Stimulated activated CD4-positive, alpha-beta T cell treated with anti-CD3 and anti-CD28 coated beads, TNF-alpha, amount 100 ng/mL, for 24 hours (primary cell): ENCODE measurements around the gene ZNF556.

ENCODE experiments used
- DNase-seq, 3 experiments: peaks; one replicate each; pipeline ENCODE4 v3.0.0-alpha.2; 2020; ENCODE audit warnings: low read depth in 3 of 3

ZNF556 gene

DNA sequence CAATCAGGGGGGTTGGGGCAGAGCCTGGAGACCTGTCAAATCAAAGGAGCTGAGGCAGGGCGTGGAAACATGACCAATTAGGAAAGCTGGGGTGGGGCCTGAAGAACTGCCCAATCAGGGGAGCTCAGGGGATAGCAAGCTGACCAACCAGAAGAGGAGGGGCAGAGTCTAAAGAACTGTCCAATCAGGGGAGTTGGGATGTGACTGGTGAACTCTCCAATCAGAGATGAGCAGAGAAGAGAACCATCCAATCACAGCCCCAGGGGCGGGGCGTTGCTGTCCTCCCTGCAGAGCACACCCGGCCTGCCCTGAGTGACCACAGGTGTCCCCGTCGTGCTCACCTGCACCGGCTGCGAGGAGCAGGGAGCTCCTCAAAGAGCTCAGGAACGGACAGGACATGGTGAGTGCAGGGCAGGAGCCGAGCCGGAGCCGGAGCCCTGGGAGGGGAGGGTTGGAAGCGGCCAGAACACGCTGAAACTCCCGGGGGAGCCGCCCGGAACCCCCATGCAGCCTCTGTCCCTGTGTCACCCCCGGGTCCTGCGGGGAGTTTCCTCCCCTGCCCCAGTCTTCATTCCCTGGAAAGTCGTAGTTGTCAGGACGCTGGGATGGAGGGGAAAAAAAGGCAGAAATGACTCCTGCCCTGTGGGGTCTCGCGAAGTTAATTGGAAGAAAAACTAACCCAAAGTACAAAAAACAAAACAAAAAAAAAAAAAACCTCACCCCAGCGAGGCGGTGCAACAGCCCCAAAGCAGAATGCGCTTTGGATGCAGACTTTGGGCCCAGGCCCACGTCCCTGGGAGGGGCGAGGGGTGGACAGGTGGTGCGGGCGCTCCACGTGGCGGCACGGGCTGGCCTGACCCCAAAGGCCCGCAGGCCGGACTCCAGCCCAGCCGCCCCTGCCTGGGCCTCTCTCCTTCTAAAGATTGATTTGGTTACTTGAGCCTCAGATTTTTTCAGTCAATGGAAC is at the start of gene ZNF556:
Gene ZNF556 (plus strand): TSS at position 311 of the 967 bp plus-strand sequence. CDS start 87 bp downstream, at position 398.
- no peak for DNase-seq

DNA sequence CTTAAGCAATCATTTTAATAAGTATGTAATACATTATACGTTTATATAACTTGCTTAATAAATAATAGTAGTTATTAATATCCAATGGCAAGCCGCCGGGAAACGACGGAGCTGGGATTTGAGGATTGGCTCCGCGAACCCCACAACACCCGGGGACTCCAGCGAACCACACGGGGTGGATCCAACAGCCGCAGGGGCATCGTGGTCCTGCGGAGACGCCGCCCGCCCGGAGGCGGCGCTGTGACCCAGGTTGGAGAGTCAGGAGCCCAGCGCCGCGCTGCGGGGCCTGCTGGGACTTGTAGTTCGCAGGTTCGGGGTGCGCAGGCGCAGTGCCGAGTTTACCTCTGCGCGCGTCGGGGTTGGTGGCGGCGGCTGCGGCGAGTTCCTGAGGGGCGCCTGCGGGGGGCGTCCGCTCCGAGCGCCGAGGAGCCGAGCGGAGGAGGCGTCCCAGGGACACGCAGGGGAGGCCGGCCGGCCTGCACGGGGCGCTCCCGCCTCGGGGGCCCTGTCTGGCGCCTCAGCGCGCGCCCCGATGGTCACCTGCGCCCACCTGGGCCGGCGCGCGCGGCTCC is 47.5 kb upstream of the ZNF556 start, which contains the start of gene ZNF554:
Gene ZNF554 (plus strand): TSS at position 329 of the 572 bp plus-strand sequence. CDS start 204 bp downstream, at position 533.
- peak; percentile 96 to 97 (median 97) for DNase-seq

DNA sequence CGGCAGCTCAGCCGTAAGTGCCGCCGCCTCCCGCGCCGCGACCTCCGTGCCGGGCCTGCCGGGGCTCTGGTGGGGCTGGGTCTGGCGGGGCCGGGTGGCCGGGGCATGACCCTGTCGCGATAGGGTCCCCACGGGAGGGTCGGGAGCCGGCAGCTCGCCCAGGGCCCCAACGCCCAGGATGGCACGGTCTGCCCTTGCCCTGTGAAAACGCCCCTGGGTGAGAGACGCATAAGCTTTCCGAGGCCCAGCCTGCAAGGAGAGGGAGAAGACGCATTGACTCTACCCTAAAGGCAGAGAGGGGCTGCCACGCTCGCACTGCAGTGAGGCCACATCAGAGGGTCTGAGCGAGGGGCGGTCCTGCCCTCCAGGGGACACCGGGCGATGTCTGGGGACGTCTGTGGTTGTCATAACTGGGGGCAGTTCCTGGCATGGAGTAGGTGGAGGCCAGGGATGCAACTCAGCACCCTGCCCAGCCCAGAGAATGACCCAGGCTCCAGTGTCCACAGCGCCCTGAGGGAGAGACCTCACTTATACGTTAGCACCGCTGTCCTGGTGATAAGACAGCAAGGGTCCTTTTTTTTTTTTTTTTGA is 46.9 kb upstream of the ZNF556 start:
- DNase-seq, result no peak

DNA sequence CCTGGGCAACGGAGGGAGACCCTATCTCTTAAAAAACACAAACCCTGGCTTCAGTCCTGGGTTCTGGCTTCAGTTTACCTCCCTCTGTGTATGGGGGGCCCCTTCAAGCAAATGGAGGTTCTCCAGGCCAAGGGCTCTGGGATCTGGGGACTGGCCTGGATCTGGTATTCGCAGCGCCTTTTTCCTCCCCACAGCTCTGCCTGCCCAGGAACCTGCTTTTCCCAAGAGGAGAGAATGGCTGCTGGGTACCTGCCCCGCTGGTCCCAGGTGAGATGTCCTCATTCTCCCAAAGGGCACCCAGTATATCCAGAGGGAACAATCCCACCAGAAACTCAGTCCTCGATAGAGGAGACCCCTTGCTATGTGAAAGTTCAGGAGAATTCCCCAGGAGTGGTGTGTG is 44.3 kb upstream of the ZNF556 start:
- DNase-seq, result no peak

DNA sequence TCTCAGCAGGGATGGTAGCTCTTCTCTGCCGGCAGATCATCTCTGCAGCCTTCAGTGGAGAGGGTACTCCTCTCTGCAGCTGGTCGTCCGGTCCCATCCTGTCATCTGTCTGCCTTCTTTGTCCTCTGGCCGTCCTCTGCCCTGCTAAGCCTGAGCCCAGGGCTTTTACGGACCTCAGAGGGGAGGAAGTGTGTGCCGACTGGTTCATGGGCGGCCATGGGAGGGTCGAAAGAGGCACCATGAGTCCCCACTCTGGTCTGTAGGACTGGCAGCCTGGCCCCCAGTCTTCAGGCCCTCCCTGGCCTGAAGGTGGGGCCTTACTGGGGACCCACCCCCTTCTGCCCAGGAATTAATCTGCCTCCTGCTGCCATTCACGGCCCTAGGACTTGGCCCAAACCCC is 43.5 kb upstream of the ZNF556 start:
- DNase-seq, result no peak

DNA sequence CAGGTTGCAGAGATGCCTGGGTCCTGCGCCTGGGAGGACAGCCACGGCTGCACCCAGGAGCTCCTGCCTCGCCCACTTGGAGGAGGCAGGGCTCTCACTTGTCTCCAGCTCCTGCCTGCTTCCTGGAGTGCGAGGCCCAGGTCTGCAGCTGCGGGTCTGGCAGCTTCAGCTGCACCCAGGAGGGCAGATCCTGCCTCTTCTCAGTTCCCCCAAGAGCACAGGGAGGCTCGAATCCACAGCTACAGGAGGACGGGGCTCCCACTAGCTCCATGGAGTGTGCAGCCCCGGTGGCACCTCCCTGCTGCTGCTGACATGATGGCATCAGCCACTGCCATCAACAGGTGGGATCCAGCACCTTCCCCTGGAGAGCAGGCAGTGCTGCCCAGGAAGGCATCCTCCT is 43.0 kb upstream of the ZNF556 start:
- no peak for DNase-seq

DNA sequence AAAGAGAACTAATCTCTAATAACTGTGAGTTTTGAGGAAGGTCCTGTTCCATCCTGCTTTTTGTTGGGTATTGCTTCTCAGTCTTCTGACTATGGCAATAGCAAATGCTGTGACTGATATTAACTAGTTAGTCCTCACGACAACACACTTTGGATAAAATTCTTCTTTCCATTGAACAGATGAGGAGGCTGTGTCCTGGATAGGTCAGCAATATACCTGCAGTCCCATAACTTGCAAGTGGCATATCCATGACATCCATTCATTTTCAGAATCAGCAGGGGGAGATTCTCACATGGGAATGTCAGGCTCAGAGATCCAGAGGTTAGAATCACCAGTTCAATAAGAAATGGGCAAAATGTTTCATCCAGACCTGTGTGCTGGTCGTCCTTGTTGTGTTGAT is 40.1 kb upstream of the ZNF556 start:
- DNase-seq, result no peak

DNA sequence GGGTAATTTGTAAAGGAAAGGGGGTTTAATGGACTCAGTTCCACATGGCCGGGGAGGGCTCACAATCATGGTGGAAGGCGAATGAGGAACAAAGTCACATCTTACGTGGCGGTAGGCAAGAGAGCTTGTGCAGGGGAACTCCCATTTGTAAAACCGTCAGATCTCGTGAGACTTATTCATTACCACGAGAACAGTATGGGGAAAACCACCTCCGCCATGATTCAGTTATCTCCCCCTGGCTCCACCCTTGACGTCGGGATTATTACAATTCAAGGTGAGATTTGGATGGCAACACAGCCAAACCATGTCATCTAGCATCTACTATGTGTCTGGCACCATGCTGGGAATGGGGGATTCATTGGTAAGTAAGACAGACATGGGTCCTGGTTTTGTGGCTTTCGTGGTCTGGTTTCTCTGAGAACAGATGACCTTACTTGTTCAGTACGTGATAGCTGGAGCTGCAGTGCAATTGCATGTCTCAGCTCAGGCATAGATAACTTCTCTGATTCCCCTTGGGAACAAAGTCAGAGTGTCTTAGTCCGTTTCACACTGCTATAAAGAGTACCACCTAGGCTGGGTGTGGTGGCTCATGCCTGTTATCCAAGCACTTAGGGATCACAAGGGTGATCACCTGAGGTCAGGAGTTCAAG is 39.2 kb upstream of the ZNF556 start:
- no peak for DNase-seq

DNA sequence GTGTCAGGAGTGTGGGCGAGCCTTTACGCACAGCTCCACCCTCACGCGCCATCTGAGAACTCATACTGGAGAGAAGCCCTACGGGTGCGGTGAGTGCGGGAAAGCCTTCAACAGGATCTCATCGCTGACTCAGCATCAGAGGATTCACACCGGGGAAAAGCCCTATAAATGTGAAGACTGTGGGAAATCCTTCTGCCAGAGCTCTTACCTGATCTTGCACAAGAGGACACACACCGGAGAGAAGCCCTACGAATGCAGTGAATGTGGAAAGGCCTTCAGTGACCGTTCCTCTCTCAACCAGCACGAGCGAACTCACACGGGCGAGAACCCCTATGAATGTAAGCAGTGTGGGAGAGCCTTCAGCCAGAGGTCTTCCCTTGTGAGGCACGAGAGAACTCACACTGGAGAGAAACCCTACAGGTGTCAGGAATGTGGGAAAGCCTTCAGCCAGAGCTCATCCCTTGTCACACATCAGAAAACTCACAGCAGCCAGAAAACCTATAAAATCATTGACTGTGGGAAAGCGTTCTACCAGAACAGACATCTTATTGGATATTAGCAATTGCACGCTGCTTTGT is 32.8 kb upstream of the ZNF556 start:
- no peak for DNase-seq

DNA sequence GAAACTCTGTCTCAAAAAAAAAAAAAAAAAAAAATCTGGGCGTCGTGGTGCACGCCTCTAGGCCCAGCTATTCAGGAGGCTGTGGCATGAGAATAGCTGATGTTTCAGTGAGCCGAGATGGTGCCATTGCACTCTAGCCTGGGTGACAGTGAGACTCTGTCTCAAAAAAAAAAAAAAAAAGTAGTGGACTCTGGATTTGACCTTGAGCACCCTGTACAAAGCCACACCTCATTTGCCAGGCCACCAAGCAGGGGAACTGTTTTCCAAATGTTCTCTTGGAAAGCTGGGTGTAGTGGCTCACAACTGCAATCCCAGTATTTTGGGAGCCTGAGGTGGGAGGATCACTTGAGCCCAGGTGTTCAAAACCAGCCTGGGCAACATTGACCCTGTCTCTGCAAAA is 29.7 kb upstream of the ZNF556 start:
- DNase-seq, result no peak

DNA sequence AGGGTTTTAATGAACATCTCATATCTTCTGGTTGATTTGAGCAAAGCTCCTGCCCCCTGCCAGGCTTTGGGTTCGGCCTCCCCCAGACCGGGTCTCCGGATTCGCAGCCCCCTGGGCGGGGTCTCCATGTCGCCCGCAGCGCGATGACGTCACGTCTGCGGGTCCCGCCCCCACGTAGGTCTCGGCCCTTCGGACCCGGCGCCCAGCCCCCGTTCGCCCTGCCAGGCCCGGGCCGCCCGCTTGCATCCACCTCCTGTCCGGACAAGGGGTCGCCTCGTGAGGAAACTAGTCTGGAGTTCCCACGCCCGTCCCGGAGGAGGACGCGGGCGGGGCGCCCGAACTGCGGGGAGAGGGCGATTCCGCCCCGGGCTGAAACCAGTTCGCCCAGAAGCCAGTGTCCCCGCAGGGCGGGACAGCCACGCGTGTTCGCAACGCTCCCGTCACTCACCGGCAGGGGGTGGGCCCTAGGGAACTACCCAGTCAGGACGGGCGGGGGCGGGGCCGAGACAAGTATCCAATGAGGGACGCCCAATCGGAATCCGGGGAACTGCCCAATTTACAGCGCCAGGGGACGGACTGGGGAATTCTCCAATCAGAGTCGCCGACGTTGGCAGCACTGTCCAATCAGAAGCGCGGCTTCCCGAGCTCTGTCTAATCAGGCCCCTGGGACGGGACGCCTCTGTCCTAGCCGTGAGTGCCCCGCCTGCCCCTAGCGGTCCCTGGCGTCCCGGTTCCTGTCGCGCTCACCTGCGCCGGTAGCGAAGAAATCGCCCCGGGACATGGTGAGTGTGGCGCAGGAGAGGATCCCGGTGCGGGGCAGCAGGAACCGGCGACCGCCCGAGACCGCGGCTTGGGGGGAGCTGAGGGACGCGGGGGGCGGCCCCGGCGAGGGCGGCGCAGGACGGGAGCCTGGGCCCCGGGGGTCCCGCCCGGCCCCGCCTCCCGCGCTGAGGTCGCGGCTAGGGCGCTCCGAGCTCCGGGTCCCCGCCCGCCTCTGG is 26.0 kb upstream of the ZNF556 start, which contains the start of gene ZNF555:
Gene ZNF555 (plus strand): TSS at position 682 of the 998 bp plus-strand sequence. CDS start 98 bp downstream, at position 780.
- DNase-seq, result peak; percentile 95 to 98 (median 97)

DNA sequence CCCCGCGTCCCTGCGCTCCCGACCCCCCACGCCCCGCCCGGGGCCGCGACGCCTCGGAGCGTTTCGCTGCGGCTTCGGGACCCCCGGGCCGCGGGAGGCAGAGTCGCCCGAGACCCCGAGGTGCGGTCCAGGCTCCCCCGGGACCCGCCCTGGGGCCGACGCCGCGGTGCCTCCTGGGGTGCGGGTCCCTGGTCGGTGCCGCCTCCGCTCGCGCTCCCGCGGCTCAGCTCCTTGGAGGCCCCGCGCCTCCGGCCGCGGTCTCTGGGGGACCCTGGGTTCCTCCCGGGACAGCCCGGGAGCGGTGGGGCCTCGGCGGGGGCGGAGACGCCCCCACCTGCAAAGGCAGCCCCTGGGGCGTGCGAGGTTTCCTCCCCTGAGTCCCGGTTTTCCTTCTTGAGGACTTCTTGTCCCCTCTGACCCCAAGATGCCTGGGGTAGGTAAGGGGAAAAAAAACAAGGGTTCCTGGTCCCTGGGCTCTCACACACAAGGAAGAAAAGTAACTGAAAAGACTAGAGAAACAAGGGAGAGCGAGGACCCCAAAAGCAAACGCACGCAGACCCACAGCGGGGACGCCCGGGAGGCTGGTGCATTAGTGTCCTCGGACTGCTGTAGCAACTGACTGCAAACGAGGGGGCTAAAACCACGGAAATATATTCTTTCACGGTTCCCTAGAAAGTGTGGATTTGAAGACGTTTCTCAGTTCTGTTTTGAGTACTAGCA is 25.1 kb upstream of the ZNF556 start:
- no peak for DNase-seq

DNA sequence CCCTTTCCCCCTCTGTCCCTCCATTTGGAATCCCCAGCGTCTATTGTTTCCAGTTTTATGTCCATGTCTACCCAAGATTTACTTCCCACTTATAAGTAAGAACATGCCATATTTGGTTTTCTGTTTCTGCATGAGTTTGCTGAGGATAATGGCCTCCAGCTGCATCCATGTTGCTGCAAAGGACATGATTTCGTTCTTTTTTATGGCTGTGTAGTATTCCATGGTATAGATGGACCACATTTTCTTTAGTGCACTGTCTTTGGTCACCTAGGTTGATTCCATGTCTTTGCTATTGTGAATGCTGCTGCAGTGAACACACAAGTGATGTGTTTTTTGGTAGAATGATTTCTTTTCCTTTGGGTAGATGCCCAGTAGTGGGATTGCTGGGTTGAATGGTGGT is 22.0 kb upstream of the ZNF556 start:
- DNase-seq, result no peak

DNA sequence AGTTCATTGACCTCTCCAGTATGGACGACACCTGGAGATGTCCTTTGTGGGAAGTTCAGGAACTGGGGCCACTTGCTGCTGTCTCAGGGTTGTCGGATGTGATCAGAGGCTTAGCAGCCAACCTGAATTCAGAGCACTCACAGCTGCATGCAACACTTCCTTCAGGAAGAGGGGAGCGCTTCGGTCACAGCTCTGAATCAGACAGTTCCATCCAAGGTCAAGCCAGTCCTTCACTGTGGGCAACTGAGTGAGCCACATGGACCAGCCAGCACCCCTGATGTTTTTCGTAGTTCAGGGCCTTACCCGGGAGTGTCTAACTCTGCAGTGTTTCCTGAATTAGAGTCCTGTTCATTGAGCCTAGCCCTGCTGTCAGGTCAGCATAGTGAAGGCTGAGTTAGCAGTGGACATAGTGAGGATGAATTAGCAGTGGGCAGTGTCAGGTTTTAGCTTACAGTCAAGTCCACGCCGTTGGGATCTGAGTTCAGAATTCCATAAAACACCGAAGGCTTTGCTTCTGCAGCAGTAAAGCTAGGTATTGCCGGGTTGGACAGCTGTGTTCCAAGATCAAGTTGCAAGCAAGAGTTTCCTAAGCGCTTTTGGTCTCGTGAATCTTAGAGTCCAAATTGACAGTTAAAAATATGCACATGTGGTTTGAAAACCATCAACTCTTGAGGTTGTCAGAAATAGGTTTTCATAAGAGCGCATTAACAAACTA is 20.8 kb upstream of the ZNF556 start:
- DNase-seq, result no peak

DNA sequence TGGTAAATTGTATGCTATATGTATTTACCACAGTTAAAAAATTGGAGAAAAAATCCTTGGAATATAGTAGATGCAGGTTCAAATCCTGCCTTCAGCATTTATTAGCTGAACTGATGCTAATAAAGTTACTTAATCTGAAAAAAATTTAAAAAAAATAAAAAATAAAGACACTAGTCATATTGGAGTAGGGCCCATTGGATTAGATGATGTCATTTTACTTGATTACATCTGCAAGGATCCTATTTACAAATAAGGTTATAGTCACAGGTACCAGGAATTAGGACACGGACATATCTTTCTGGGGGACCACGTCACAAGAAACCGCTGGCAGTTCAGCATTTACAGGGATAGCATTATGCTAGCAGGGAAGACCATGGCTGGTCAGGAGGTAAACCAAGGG is 19.6 kb upstream of the ZNF556 start:
- no peak for DNase-seq

DNA sequence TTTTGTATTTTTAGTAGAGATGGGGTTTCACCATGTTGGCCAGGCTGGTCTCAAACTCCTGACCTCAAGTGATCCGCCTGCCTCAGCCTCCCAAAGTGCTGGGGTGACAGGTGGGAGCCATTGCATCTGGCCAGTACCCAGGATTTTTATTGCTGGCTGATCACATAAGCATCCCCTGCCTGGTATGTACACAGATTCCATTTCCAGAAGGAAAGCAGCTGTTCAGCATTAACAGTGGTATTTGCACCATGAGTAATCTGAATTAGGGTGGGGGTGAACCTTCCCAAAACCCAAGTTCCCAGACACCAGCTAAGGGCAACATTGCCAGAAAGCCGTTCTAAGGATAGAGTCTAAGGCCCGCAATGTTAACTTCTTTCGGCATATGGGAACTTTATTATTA is 18.5 kb upstream of the ZNF556 start:
- DNase-seq, result no peak

DNA sequence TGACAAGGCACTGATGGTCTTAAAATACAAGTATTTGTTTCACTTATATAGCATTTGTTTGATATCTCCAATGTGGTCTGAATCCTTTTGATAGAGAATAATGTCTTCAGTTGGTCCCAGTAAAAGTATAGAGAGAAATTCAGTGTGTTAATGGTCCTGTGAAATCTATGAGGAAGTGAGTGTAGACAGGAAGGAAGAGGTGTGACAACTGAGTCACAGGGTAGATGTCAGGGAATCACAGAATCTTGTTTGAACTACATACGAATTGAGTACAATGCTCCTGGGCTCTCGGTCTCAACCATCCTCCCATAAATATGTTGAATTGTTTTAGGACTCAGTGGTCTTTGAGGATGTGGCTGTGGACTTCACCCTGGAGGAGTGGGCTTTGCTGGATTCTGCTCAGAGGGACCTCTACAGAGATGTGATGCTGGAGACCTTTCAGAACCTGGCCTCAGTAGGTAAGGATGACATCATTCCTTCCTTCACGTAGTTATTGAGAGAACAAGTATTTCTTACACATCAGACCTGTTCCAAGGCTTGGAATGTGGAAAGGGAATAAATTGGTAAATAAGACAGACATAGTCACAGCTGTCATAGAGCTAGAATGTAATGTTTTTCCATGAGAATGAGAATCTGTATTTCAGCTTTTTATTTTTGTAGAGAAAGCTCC is 16.7 kb upstream of the ZNF556 start:
- DNase-seq, result no peak

DNA sequence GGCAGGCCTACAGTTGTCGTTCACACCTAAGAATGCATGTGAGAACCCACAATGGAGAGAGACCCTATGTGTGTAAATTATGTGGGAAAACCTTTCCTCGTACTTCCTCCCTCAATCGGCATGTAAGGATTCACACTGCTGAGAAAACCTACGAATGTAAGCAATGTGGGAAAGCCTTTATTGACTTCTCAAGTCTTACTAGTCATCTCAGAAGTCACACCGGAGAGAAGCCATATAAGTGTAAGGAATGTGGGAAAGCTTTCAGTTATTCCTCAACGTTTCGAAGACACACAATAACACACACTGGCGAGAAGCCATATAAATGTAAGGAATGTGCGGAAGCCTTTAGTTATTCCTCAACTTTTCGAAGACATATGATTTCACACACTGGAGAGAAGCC is 14.5 kb upstream of the ZNF556 start:
- no peak for DNase-seq
